Prostate gland (tissue), 2 donors: ENCODE data around the gene GHR.

ENCODE experiments used
- POLR2A ChIP-seq: fragments of 450-650 bp; IDR thresholded peaks from one replicate; pipeline ENCODE4 v1.6.1; 2016; ENCODE audit warnings: antibody characterized with exemption, mild to moderate bottlenecking
- POLR2AphosphoS5 ChIP-seq: sonication (generic); formaldehyde crosslinking; IDR thresholded peaks from one replicate; pipeline ENCODE4 v1.6.1; 2017; ENCODE audit warnings: antibody characterized with exemption
- TF ChIP-seq, protein P1 (sequence below), 4 experiments: fragments of 200-600 bp in 2 of 4; fragments of 450-650 bp in 2 of 4; sonication (generic) in 2 of 4; IDR thresholded peaks; 1 replicate in 3 of 4; 2 replicates in 1 of 4; pipeline ENCODE4 v1.5.1; 2016 to 2019; ENCODE audit warnings: antibody characterized with exemption in 4 of 4, mild to moderate bottlenecking in 2 of 4, moderate library complexity in 2 of 4

GRCh38 chr5:42628821-42629220 is 205.6 kb downstream of the GHR start:
- TF ChIP-seq, protein P1, sequence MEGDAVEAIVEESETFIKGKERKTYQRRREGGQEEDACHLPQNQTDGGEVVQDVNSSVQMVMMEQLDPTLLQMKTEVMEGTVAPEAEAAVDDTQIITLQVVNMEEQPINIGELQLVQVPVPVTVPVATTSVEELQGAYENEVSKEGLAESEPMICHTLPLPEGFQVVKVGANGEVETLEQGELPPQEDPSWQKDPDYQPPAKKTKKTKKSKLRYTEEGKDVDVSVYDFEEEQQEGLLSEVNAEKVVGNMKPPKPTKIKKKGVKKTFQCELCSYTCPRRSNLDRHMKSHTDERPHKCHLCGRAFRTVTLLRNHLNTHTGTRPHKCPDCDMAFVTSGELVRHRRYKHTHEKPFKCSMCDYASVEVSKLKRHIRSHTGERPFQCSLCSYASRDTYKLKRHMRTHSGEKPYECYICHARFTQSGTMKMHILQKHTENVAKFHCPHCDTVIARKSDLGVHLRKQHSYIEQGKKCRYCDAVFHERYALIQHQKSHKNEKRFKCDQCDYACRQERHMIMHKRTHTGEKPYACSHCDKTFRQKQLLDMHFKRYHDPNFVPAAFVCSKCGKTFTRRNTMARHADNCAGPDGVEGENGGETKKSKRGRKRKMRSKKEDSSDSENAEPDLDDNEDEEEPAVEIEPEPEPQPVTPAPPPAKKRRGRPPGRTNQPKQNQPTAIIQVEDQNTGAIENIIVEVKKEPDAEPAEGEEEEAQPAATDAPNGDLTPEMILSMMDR (IDR thresholded peaks at IDR 0.05): no peak
- no peak for TF ChIP-seq POLR2A
- no peak for TF ChIP-seq POLR2AphosphoS5
